ENCODE data around the gene BTBD7.

The BTBD7 gene

GRCh38 chr14:93267149-93267711 lies 65.6 kb downstream of the BTBD7 start:
- H3K36me3 ChIP-seq = peaks cover 10% of the 10 kb centered on the region
- DNase-seq = no peak
- no peak for TF ChIP-seq CTCF (IDR thresholded peaks at IDR 0.05; ENCODE audit: low read depth, low read length)
- H3K4me3 ChIP-seq (ENCODE audit: low read depth, low read length) = no peak overlapping the region
- H3K9me3 ChIP-seq = no peaks in the 10 kb centered on the region
- H3K4me1 ChIP-seq = no peaks in the 10 kb centered on the region
- no peaks in the 10 kb centered on the region for H3K27me3 ChIP-seq

- H3K27me3 ChIP-seq = no peaks in the 10 kb centered on the region
- H3K9me3 ChIP-seq = no peaks in the 10 kb centered on the region
- no peak overlapping the region for H3K4me3 ChIP-seq (ENCODE audit: low read depth, low read length)
- H3K4me1 ChIP-seq = no peaks in the 10 kb centered on the region
- no peak for DNase-seq
- no peak for TF ChIP-seq CTCF (IDR thresholded peaks at IDR 0.05; ENCODE audit: low read depth, low read length)
- peaks cover 10% of the 10 kb centered on the region for H3K36me3 ChIP-seq
These were observed 66.7 kb downstream of the BTBD7 start for GRCh38 chr14:93266127-93266526.

GRCh38 chr14:93263416-93263815 lies 69.4 kb downstream of the BTBD7 start:
- no peak for TF ChIP-seq CTCF (IDR thresholded peaks at IDR 0.05; ENCODE audit: low read depth, low read length)
- no peaks in the 10 kb centered on the region for H3K27me3 ChIP-seq
- H3K4me3 ChIP-seq (ENCODE audit: low read depth, low read length) = no peak overlapping the region
- no peaks in the 10 kb centered on the region for H3K4me1 ChIP-seq
- no peak for DNase-seq
- no peaks in the 10 kb centered on the region for H3K9me3 ChIP-seq
- H3K36me3 ChIP-seq = peaks cover 14% of the 10 kb centered on the region

- Histone ChIP-seq H3K4me3 (ENCODE audit: low read depth, low read length) (no peak overlapping the region), H3K36me3 (peaks cover 14% of the 10 kb centered on the region), H3K9me3 (no peaks in the 10 kb centered on the region), H3K27me3 (no peaks in the 10 kb centered on the region), H3K4me1 (no peaks in the 10 kb centered on the region)
- no peak for TF ChIP-seq CTCF (IDR thresholded peaks at IDR 0.05; ENCODE audit: low read depth, low read length)
- DNase-seq = no peak
These were observed 70.4 kb downstream of the BTBD7 start for GRCh38 chr14:93262446-93262845.

GRCh38 chr14:93249128-93249831 lies 83.6 kb downstream of the BTBD7 start:
- Histone ChIP-seq H3K4me1 (no peaks in the 10 kb centered on the region), H3K9me3 (no peaks in the 10 kb centered on the region), H3K27me3 (no peaks in the 10 kb centered on the region), H3K4me3 (ENCODE audit: low read depth, low read length) (no peak overlapping the region), H3K36me3 (peaks cover 52% of the 10 kb centered on the region)
- no peak for TF ChIP-seq CTCF (IDR thresholded peaks at IDR 0.05; ENCODE audit: low read depth, low read length)
- no peak for DNase-seq

- no peak overlapping the region for H3K4me3 ChIP-seq (ENCODE audit: low read depth, low read length)
- H3K36me3 ChIP-seq = peaks cover 56% of the 10 kb centered on the region
- no peaks in the 10 kb centered on the region for H3K9me3 ChIP-seq
- H3K27me3 ChIP-seq = no peaks in the 10 kb centered on the region
- no peak for DNase-seq
- TF ChIP-seq CTCF (IDR thresholded peaks at IDR 0.05; ENCODE audit: low read depth, low read length) = no peak
- no peaks in the 10 kb centered on the region for H3K4me1 ChIP-seq
These were observed 86.3 kb downstream of the BTBD7 start for GRCh38 chr14:93246534-93246933.

Data from BE2C (cell line).